ENCODE data around the gene SPAG9. TPM values are rescaled to one million over a fixed set of nuclear protein-coding genes. Genes with fewer than 3 reads are reported as not detected.

Gene SPAG9
- total RNA-seq, 1 experiment from 2014 or later: 144 TPM

DNA sequence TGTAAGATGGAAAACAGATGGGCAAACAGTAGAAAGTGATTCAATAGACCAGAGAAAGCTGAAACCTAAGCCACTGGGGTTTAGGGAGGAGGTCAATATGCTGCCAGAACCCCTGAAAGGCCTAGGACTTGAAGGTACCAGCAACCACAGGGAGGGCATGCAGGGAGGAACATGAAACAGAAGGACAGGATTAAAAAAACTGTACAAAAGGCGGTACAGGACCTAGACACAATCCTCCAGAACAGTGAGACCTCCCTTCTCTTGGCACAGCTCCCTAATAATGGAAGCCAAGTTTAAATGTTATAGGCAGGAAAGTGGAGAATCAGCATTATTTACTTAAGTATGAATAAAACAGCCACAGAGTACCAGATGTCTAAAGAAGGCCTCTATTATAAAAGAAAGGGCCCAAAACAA lies 105.5 kb downstream of the SPAG9 start:
- POLR2A ChIA-PET: interaction anchor here (0.7 kb wide), 1 partner anchor 57 kb away, joined by 3 read pairs; no protein-coding TSS in a partner anchor
- BruUV-seq (replicated peaks): no TSS peak

DNA sequence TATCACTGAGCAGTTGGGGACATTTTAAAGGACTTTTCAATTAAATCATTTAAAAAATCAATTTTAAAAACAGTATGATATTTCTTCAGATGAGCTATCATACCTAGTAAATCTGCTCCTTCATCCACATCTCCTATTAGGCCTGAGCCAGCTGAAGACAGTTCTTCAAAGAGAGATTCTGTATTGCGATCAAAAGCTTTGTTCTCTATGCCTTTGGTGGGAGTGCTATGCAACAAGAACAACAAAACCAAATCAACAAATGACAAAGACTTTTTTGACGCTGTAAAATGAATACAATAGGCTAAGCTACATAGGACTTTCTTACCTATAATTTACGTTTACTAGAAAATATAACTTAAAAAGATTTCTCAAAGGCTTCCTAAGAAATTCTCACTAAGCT lies 106.5 kb downstream of the SPAG9 start:
- intact Hi-C loops (cut with micrococcal nuclease; ENCODE audit: unreplicated experiment) (no loop called here), in situ Hi-C loops (cut with HindIII; ENCODE audit: low pct_unique_long_range_greater_than_20kb, low sequenced_read_pairs) (loop anchor here (5.0 kb wide), 1 partner anchor 58 kb away; no protein-coding TSS in a partner anchor)
- H3K4me3 ChIP-seq (ENCODE audit: low read depth in 2 of 2, low read length in 2 of 2): no peak overlapping the region
- ChIA-PET POLR2A (interaction anchor here (0.6 kb wide), 1 partner anchor 8 kb away, joined by 4 read pairs; no protein-coding TSS in a partner anchor), CTCF (interaction anchor here (1.0 kb wide), 1 partner anchor 42 kb away, joined by 7 read pairs; no protein-coding TSS in a partner anchor)
- TF ChIP-seq, protein P1, sequence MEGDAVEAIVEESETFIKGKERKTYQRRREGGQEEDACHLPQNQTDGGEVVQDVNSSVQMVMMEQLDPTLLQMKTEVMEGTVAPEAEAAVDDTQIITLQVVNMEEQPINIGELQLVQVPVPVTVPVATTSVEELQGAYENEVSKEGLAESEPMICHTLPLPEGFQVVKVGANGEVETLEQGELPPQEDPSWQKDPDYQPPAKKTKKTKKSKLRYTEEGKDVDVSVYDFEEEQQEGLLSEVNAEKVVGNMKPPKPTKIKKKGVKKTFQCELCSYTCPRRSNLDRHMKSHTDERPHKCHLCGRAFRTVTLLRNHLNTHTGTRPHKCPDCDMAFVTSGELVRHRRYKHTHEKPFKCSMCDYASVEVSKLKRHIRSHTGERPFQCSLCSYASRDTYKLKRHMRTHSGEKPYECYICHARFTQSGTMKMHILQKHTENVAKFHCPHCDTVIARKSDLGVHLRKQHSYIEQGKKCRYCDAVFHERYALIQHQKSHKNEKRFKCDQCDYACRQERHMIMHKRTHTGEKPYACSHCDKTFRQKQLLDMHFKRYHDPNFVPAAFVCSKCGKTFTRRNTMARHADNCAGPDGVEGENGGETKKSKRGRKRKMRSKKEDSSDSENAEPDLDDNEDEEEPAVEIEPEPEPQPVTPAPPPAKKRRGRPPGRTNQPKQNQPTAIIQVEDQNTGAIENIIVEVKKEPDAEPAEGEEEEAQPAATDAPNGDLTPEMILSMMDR (IDR thresholded peaks at IDR 0.05): no peak
- TF ChIP-seq SIN3A (IDR thresholded peaks at IDR 0.05; ENCODE audit: borderline replicate concordance, insufficient read depth, low read depth, low read length): no peak
- no peak for TF ChIP-seq POLR2AphosphoS5 (IDR thresholded peaks at IDR 0.05; ENCODE audit: low read depth, low read length)
- TF ChIP-seq TCF7L2 (IDR thresholded peaks at IDR 0.05; ENCODE audit: low read depth, low read length): no peak
- TF ChIP-seq, protein P2, sequence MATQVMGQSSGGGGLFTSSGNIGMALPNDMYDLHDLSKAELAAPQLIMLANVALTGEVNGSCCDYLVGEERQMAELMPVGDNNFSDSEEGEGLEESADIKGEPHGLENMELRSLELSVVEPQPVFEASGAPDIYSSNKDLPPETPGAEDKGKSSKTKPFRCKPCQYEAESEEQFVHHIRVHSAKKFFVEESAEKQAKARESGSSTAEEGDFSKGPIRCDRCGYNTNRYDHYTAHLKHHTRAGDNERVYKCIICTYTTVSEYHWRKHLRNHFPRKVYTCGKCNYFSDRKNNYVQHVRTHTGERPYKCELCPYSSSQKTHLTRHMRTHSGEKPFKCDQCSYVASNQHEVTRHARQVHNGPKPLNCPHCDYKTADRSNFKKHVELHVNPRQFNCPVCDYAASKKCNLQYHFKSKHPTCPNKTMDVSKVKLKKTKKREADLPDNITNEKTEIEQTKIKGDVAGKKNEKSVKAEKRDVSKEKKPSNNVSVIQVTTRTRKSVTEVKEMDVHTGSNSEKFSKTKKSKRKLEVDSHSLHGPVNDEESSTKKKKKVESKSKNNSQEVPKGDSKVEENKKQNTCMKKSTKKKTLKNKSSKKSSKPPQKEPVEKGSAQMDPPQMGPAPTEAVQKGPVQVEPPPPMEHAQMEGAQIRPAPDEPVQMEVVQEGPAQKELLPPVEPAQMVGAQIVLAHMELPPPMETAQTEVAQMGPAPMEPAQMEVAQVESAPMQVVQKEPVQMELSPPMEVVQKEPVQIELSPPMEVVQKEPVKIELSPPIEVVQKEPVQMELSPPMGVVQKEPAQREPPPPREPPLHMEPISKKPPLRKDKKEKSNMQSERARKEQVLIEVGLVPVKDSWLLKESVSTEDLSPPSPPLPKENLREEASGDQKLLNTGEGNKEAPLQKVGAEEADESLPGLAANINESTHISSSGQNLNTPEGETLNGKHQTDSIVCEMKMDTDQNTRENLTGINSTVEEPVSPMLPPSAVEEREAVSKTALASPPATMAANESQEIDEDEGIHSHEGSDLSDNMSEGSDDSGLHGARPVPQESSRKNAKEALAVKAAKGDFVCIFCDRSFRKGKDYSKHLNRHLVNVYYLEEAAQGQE (IDR thresholded peaks at IDR 0.05; ENCODE audit: insufficient read depth in 1 of 2, low read depth in 2 of 2, low read length in 1 of 2): no peak
- ATAC-seq: no peak
- no peaks in the 10 kb centered on the region for H3K27me3 ChIP-seq (ENCODE audit: control insufficient read depth, insufficient read depth, low read length)
- no peak for DNase-seq (ENCODE audit: low read depth, low spot score)
- H3K4me1 ChIP-seq (ENCODE audit: control insufficient read depth, insufficient read depth, low read length): no peaks in the 10 kb centered on the region
- H3K27ac ChIP-seq (ENCODE audit: low read length): no peak overlapping the region
- no TSS peak for BruUV-seq (replicated peaks)
- H3K9me3 ChIP-seq (ENCODE audit: control insufficient read depth, insufficient read depth, low read depth, low read length): no peaks in the 10 kb centered on the region
- peaks cover 11% of the 10 kb centered on the region; the same call in 1 of the 2 replicates for H3K36me3 ChIP-seq (ENCODE audit: control insufficient read depth, insufficient read depth, low read length)

More for the DNA sequence above, 105.5 kb downstream of the SPAG9 start:
- no peaks in the 10 kb centered on the region for H3K9me3 ChIP-seq (ENCODE audit: control insufficient read depth, insufficient read depth, low read depth, low read length)
- in situ Hi-C loops (cut with HindIII; ENCODE audit: low pct_unique_long_range_greater_than_20kb, low sequenced_read_pairs): no loop called here
- H3K27me3 ChIP-seq (ENCODE audit: control insufficient read depth, insufficient read depth, low read length): no peaks in the 10 kb centered on the region
- H3K36me3 ChIP-seq (ENCODE audit: control insufficient read depth, insufficient read depth, low read length): peaks cover 16% of the 10 kb centered on the region; the same call in 1 of the 2 replicates
- TF ChIP-seq TCF7L2 (IDR thresholded peaks at IDR 0.05; ENCODE audit: low read depth, low read length): no peak
- no peak for TF ChIP-seq SIN3A (IDR thresholded peaks at IDR 0.05; ENCODE audit: borderline replicate concordance, insufficient read depth, low read depth, low read length)
- no peak for TF ChIP-seq POLR2AphosphoS5 (IDR thresholded peaks at IDR 0.05; ENCODE audit: low read depth, low read length)
- TF ChIP-seq, protein P2 (IDR thresholded peaks at IDR 0.05; ENCODE audit: insufficient read depth in 1 of 2, low read depth in 2 of 2, low read length in 1 of 2): no peak
- TF ChIP-seq, protein P1 (IDR thresholded peaks at IDR 0.05): no peak
- CTCF ChIA-PET: interaction anchor here (0.7 kb wide), 1 partner anchor 65 kb away, joined by 3 read pairs; no protein-coding TSS in a partner anchor
- DNase-seq (ENCODE audit: low read depth, low spot score) (no peak), ATAC-seq (no peak)
- no peaks in the 10 kb centered on the region for H3K4me1 ChIP-seq (ENCODE audit: control insufficient read depth, insufficient read depth, low read length)
- intact Hi-C loops (cut with micrococcal nuclease; ENCODE audit: unreplicated experiment): no loop called here
- H3K4me3 ChIP-seq (ENCODE audit: low read depth in 2 of 2, low read length in 2 of 2): no peak overlapping the region
- no peak overlapping the region for H3K27ac ChIP-seq (ENCODE audit: low read length)

Data from Panc1 (cell line).